ENCODE data around the gene CD2AP. TPM values are rescaled to one million over a fixed set of nuclear protein-coding genes. Genes with fewer than 3 reads are reported as not detected.

The CD2AP gene
- 23.6 TPM for total RNA-seq

DNA sequence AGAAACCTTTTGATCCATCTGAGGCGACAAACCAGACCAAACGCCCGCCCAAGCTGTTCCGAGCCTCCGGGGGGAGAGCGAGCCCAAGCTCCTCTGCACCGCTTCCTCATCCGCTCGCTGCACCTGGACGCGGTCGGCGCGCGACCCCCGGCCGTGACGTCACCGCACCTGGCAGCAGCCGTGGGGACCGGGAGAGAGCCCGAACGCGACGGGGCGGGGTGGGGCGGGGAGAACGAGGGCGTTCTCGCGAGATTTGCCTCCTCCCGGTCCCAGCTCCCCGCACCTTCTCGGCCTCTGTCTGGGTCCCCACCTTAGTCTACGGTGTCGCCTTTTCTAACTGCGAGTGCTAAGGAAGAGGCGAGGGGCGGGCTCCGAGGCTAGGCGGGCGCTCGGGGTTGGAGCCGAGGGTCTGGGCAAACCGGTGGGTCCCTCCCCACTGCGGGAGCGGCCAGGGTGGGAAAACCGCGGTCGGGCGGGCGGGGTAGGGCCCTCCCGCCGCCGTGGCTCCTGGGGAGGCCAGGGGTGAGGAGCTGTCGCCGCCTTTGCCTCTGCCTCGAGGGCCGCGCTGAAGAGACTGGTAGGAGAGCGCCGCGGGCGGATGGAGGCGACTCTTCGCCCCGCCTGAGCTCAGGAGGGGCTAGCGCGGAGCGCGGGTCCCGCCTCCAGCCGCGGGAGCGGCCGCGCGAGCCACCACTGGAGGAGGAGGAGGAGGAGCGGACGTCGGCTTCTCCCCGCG, at the start of gene CD2AP:
Gene CD2AP (plus strand): TSS at position 293 of the 736 bp plus-strand sequence. CDS start 456 bp downstream, outside the sequence.
- no peak for DNase-seq (ENCODE audit: extremely low spot score in 2 of 2)
- Histone ChIP-seq H3K4me3 (peak within 1 kb of the TSS; percentile 92), H3K27ac (peak within 1 kb of the TSS; percentile 98), H3K27me3 (no peaks in the 10 kb centered on the region), H3K4me1 (peaks cover 24% of the 10 kb centered on the region), H3K36me3 (no peaks in the 10 kb centered on the region), H3K9me3 (no peaks in the 10 kb centered on the region)
- TF ChIP-seq, protein P1, sequence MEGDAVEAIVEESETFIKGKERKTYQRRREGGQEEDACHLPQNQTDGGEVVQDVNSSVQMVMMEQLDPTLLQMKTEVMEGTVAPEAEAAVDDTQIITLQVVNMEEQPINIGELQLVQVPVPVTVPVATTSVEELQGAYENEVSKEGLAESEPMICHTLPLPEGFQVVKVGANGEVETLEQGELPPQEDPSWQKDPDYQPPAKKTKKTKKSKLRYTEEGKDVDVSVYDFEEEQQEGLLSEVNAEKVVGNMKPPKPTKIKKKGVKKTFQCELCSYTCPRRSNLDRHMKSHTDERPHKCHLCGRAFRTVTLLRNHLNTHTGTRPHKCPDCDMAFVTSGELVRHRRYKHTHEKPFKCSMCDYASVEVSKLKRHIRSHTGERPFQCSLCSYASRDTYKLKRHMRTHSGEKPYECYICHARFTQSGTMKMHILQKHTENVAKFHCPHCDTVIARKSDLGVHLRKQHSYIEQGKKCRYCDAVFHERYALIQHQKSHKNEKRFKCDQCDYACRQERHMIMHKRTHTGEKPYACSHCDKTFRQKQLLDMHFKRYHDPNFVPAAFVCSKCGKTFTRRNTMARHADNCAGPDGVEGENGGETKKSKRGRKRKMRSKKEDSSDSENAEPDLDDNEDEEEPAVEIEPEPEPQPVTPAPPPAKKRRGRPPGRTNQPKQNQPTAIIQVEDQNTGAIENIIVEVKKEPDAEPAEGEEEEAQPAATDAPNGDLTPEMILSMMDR (IDR thresholded peaks at IDR 0.05): no peak
- TF ChIP-seq POLR2AphosphoS5 (IDR thresholded peaks at IDR 0.05; ENCODE audit: insufficient read depth in 1 of 2, low read depth in 1 of 2) (peak in 1 of 2 donors; percentile 76), POLR2A (IDR thresholded peaks at IDR 0.05) (no peak)
- intact Hi-C loops (cut with DNase I): no loop called here

GRCh38 chr6:47428288-47428687, 49.3 kb upstream of the CD2AP start:
- Histone ChIP-seq H3K4me1 (no peaks in the 10 kb centered on the region), H3K9me3 (no peaks in the 10 kb centered on the region), H3K4me3 (no peak overlapping the region), H3K27ac (no peak overlapping the region), H3K36me3 (no peaks in the 10 kb centered on the region), H3K27me3 (no peaks in the 10 kb centered on the region)
- TF ChIP-seq POLR2A (IDR thresholded peaks at IDR 0.05) (no peak), POLR2AphosphoS5 (IDR thresholded peaks at IDR 0.05; ENCODE audit: insufficient read depth in 1 of 2, low read depth in 1 of 2) (no peak)
- TF ChIP-seq, protein P1 (IDR thresholded peaks at IDR 0.05): no peak
- DNase-seq (ENCODE audit: extremely low spot score in 2 of 2): no peak
- intact Hi-C loops (cut with DNase I): no loop called here

GRCh38 chr6:47428746-47429664, 48.6 kb upstream of the CD2AP start:
- intact Hi-C loops (cut with DNase I): no loop called here
- no peaks in the 10 kb centered on the region for H3K4me1 ChIP-seq
- H3K27ac ChIP-seq: no peak overlapping the region
- TF ChIP-seq POLR2A (IDR thresholded peaks at IDR 0.05) (no peak), POLR2AphosphoS5 (IDR thresholded peaks at IDR 0.05; ENCODE audit: insufficient read depth in 1 of 2, low read depth in 1 of 2) (no peak)
- TF ChIP-seq, protein P1 (IDR thresholded peaks at IDR 0.05): no peak
- no peaks in the 10 kb centered on the region for H3K9me3 ChIP-seq
- H3K27me3 ChIP-seq: no peaks in the 10 kb centered on the region
- H3K36me3 ChIP-seq: no peaks in the 10 kb centered on the region
- DNase-seq (ENCODE audit: extremely low spot score in 2 of 2): no peak
- H3K4me3 ChIP-seq: no peak overlapping the region

GRCh38 chr6:47434372-47435253, 43.0 kb upstream of the CD2AP start:
- intact Hi-C loops (cut with DNase I): no loop called here
- no peaks in the 10 kb centered on the region for H3K36me3 ChIP-seq
- H3K4me3 ChIP-seq: no peak overlapping the region
- H3K4me1 ChIP-seq: no peaks in the 10 kb centered on the region
- no peaks in the 10 kb centered on the region for H3K9me3 ChIP-seq
- no peaks in the 10 kb centered on the region for H3K27me3 ChIP-seq
- no peak for TF ChIP-seq POLR2AphosphoS5 (IDR thresholded peaks at IDR 0.05; ENCODE audit: insufficient read depth in 1 of 2, low read depth in 1 of 2)
- TF ChIP-seq, protein P1 (IDR thresholded peaks at IDR 0.05): no peak
- no peak for TF ChIP-seq POLR2A (IDR thresholded peaks at IDR 0.05)
- no peak for DNase-seq (ENCODE audit: extremely low spot score in 2 of 2)
- H3K27ac ChIP-seq: no peak overlapping the region

All from vagina (tissue), 2 donors.